ENCODE results near the gene PLS1. TPM values are rescaled to one million over a fixed set of nuclear protein-coding genes. Genes with fewer than 3 reads are reported as not detected.
"Not testable (repeated sequence)": the region's sequence is repeated elsewhere in the genome, so short reads cannot be mapped to it uniquely, and the experiment has no call there.

Gene PLS1
- total RNA-seq, 1 experiment from 2014 or later = 3.4 TPM

GRCh38 chr3:142586803-142587406, 9.3 kb upstream of the PLS1 start:
- no peaks in the 10 kb centered on the region for H3K27me3 ChIP-seq (ENCODE audit: low read length)
- H3K36me3 ChIP-seq (ENCODE audit: insufficient read depth, low read length) = no peaks in the 10 kb centered on the region
- no peak overlapping the region for H3K9ac ChIP-seq (ENCODE audit: low read length)
- peak; percentile 78 for DNase-seq
- H3K9me2 ChIP-seq (replicated peaks; ENCODE audit: insufficient read depth, low read length) = no peaks in the 10 kb centered on the region
- no peaks in the 10 kb centered on the region for H4K20me1 ChIP-seq (ENCODE audit: insufficient read depth, low read depth, low read length)
- no peaks in the 10 kb centered on the region for H3K9me3 ChIP-seq (ENCODE audit: low read length)
- H3K4me2 ChIP-seq (ENCODE audit: low read depth, low read length, poor library complexity, severe bottlenecking) = no peak overlapping the region
- no peak overlapping the region for H3K4me3 ChIP-seq (ENCODE audit: low read length)
- no peak overlapping the region for H2AFZ ChIP-seq (ENCODE audit: low read length)
- no peaks in the 10 kb centered on the region for H3K4me1 ChIP-seq (ENCODE audit: low read length)
- no peaks in the 10 kb centered on the region for H3K79me2 ChIP-seq (ENCODE audit: low read length)
- no peak overlapping the region for H3K27ac ChIP-seq (ENCODE audit: low read length)

GRCh38 chr3:142588703-142589102, 7.5 kb upstream of the PLS1 start:
- Histone ChIP-seq H3K9me3 (ENCODE audit: low read length) (no peaks in the 10 kb centered on the region), H2AFZ (ENCODE audit: low read length) (no peak overlapping the region), H3K9me2 (replicated peaks; ENCODE audit: insufficient read depth, low read length) (no peaks in the 10 kb centered on the region), H3K4me1 (ENCODE audit: low read length) (no peaks in the 10 kb centered on the region), H3K4me2 (ENCODE audit: low read depth, low read length, poor library complexity, severe bottlenecking) (no peak overlapping the region), H3K36me3 (ENCODE audit: insufficient read depth, low read length) (no peaks in the 10 kb centered on the region), H3K9ac (ENCODE audit: low read length) (no peak overlapping the region), H3K4me3 (ENCODE audit: low read length) (no peak overlapping the region), H3K27me3 (ENCODE audit: low read length) (no peaks in the 10 kb centered on the region), H3K79me2 (ENCODE audit: low read length) (no peaks in the 10 kb centered on the region), H4K20me1 (ENCODE audit: insufficient read depth, low read depth, low read length) (no peaks in the 10 kb centered on the region), H3K27ac (ENCODE audit: low read length) (no peak overlapping the region)
- no peak for DNase-seq

- not testable (repeated sequence) for H3K9ac ChIP-seq (ENCODE audit: low read length); H2AFZ ChIP-seq (ENCODE audit: low read length); H3K27me3 ChIP-seq (ENCODE audit: low read length); H4K20me1 ChIP-seq (ENCODE audit: insufficient read depth, low read depth, low read length); H3K9me2 ChIP-seq (replicated peaks; ENCODE audit: insufficient read depth, low read length); H3K27ac ChIP-seq (ENCODE audit: low read length); H3K79me2 ChIP-seq (ENCODE audit: low read length); H3K9me3 ChIP-seq (ENCODE audit: low read length); H3K36me3 ChIP-seq (ENCODE audit: insufficient read depth, low read length); H3K4me3 ChIP-seq (ENCODE audit: low read length); DNase-seq; H3K4me2 ChIP-seq (ENCODE audit: low read depth, low read length, poor library complexity, severe bottlenecking)
- peaks cover 21% of the 10 kb centered on the region for H3K4me1 ChIP-seq (ENCODE audit: low read length)
These were observed 3.9 kb upstream of the PLS1 start for GRCh38 chr3:142592268-142592667.

GRCh38 chr3:142595141-142595540, 1.1 kb upstream of the PLS1 start:
- DNase-seq = no peak
- H3K9me3 ChIP-seq (ENCODE audit: low read length) = no peaks in the 10 kb centered on the region
- no peak overlapping the region for H3K9ac ChIP-seq (ENCODE audit: low read length)
- no peaks in the 10 kb centered on the region for H4K20me1 ChIP-seq (ENCODE audit: insufficient read depth, low read depth, low read length)
- no peaks in the 10 kb centered on the region for H3K9me2 ChIP-seq (replicated peaks; ENCODE audit: insufficient read depth, low read length)
- no peak overlapping the region for H3K27ac ChIP-seq (ENCODE audit: low read length)
- no peaks in the 10 kb centered on the region for H3K79me2 ChIP-seq (ENCODE audit: low read length)
- 0 out of 2 replicates have a peak overlapping the region, but pooled peaks have one; percentile 100 for H2AFZ ChIP-seq (ENCODE audit: low read length)
- H3K4me2 ChIP-seq (ENCODE audit: low read depth, low read length, poor library complexity, severe bottlenecking) = peak overlapping the region; percentile 99
- peaks cover 21% of the 10 kb centered on the region for H3K4me1 ChIP-seq (ENCODE audit: low read length)
- H3K27me3 ChIP-seq (ENCODE audit: low read length) = 0 out of 2 replicates have a peak, but pooled peaks cover 5% of the 10 kb centered on the region
- no peak overlapping the region; the same call in 1 of the 2 replicates for H3K4me3 ChIP-seq (ENCODE audit: low read length)
- no peaks in the 10 kb centered on the region for H3K36me3 ChIP-seq (ENCODE audit: insufficient read depth, low read length)

- no peak for DNase-seq
- no peak overlapping the region for H3K27ac ChIP-seq (ENCODE audit: low read length)
- peak overlapping the region; percentile 100 for H2AFZ ChIP-seq (ENCODE audit: low read length)
- H3K4me2 ChIP-seq (ENCODE audit: low read depth, low read length, poor library complexity, severe bottlenecking) = peak overlapping the region; percentile 99
- no peaks in the 10 kb centered on the region for H3K9me2 ChIP-seq (replicated peaks; ENCODE audit: insufficient read depth, low read length)
- H3K9me3 ChIP-seq (ENCODE audit: low read length) = no peaks in the 10 kb centered on the region
- peaks cover 21% of the 10 kb centered on the region for H3K4me1 ChIP-seq (ENCODE audit: low read length)
- H3K79me2 ChIP-seq (ENCODE audit: low read length) = no peaks in the 10 kb centered on the region
- H3K9ac ChIP-seq (ENCODE audit: low read length) = peak overlapping the region; percentile 68
- no peaks in the 10 kb centered on the region for H3K36me3 ChIP-seq (ENCODE audit: insufficient read depth, low read length)
- no peaks in the 10 kb centered on the region for H4K20me1 ChIP-seq (ENCODE audit: insufficient read depth, low read depth, low read length)
- H3K27me3 ChIP-seq (ENCODE audit: low read length) = 0 out of 2 replicates have a peak, but pooled peaks cover 5% of the 10 kb centered on the region
- H3K4me3 ChIP-seq (ENCODE audit: low read length) = peak overlapping the region; percentile 84
These were observed 627 bp upstream of the PLS1 start for GRCh38 chr3:142595581-142595950.

- peak overlapping the region; percentile 99 for H3K4me2 ChIP-seq (ENCODE audit: low read depth, low read length, poor library complexity, severe bottlenecking)
- no peak overlapping the region for H3K27ac ChIP-seq (ENCODE audit: low read length)
- peak overlapping the region; percentile 84 for H3K4me3 ChIP-seq (ENCODE audit: low read length)
- H3K9me2 ChIP-seq (replicated peaks; ENCODE audit: insufficient read depth, low read length) = no peaks in the 10 kb centered on the region
- H2AFZ ChIP-seq (ENCODE audit: low read length) = peak overlapping the region; percentile 100
- 0 out of 2 replicates have a peak, but pooled peaks cover 5% of the 10 kb centered on the region for H3K27me3 ChIP-seq (ENCODE audit: low read length)
- peak overlapping the region; percentile 68 for H3K9ac ChIP-seq (ENCODE audit: low read length)
- no peaks in the 10 kb centered on the region for H4K20me1 ChIP-seq (ENCODE audit: insufficient read depth, low read depth, low read length)
- H3K79me2 ChIP-seq (ENCODE audit: low read length) = no peaks in the 10 kb centered on the region
- H3K4me1 ChIP-seq (ENCODE audit: low read length) = peaks cover 21% of the 10 kb centered on the region
- no peaks in the 10 kb centered on the region for H3K9me3 ChIP-seq (ENCODE audit: low read length)
- no peak for DNase-seq
- no peaks in the 10 kb centered on the region for H3K36me3 ChIP-seq (ENCODE audit: insufficient read depth, low read length)
These were observed 514 bp downstream of the PLS1 start for GRCh38 chr3:142596726-142597088.

- Histone ChIP-seq H3K79me2 (ENCODE audit: low read length) (no peaks in the 10 kb centered on the region), H3K27ac (ENCODE audit: low read length) (no peak overlapping the region), H3K4me3 (ENCODE audit: low read length) (no peak overlapping the region), H3K36me3 (ENCODE audit: insufficient read depth, low read length) (no peaks in the 10 kb centered on the region), H4K20me1 (ENCODE audit: insufficient read depth, low read depth, low read length) (no peaks in the 10 kb centered on the region), H3K4me2 (ENCODE audit: low read depth, low read length, poor library complexity, severe bottlenecking) (no peak overlapping the region), H3K9me2 (replicated peaks; ENCODE audit: insufficient read depth, low read length) (no peaks in the 10 kb centered on the region), H2AFZ (ENCODE audit: low read length) (no peak overlapping the region), H3K4me1 (ENCODE audit: low read length) (peaks cover 21% of the 10 kb centered on the region), H3K9ac (ENCODE audit: low read length) (no peak overlapping the region), H3K27me3 (ENCODE audit: low read length) (0 out of 2 replicates have a peak, but pooled peaks cover 5% of the 10 kb centered on the region), H3K9me3 (ENCODE audit: low read length) (no peaks in the 10 kb centered on the region)
- DNase-seq = no peak
These were observed 1.7 kb downstream of the PLS1 start for GRCh38 chr3:142597906-142598305.

GRCh38 chr3:142601713-142602112, 5.5 kb downstream of the PLS1 start:
- no peak overlapping the region for H3K4me2 ChIP-seq (ENCODE audit: low read depth, low read length, poor library complexity, severe bottlenecking)
- no peak overlapping the region for H3K4me3 ChIP-seq (ENCODE audit: low read length)
- H3K36me3 ChIP-seq (ENCODE audit: insufficient read depth, low read length) = no peaks in the 10 kb centered on the region
- no peak overlapping the region for H2AFZ ChIP-seq (ENCODE audit: low read length)
- no peaks in the 10 kb centered on the region for H3K9me3 ChIP-seq (ENCODE audit: low read length)
- no peaks in the 10 kb centered on the region for H3K27me3 ChIP-seq (ENCODE audit: low read length)
- DNase-seq = no peak
- no peaks in the 10 kb centered on the region for H3K79me2 ChIP-seq (ENCODE audit: low read length)
- no peak overlapping the region for H3K9ac ChIP-seq (ENCODE audit: low read length)
- H3K4me1 ChIP-seq (ENCODE audit: low read length) = peaks cover 5% of the 10 kb centered on the region
- no peak overlapping the region for H3K27ac ChIP-seq (ENCODE audit: low read length)
- H4K20me1 ChIP-seq (ENCODE audit: insufficient read depth, low read depth, low read length) = no peaks in the 10 kb centered on the region
- no peaks in the 10 kb centered on the region for H3K9me2 ChIP-seq (replicated peaks; ENCODE audit: insufficient read depth, low read length)
